HFFc6 (cell line): ENCODE data around the gene SLCO4C1. TPM values are rescaled to one million over a fixed set of nuclear protein-coding genes. Genes with fewer than 3 reads are reported as not detected.

ENCODE experiments used
- DNase-seq: peaks from one replicate; pipeline ENCODE4 v3.0.0-alpha.2; 2018
- H3K27ac Mint-ChIP-seq: 2 replicates; pipeline ENCODE4 v1.8.0; 2020; ENCODE audit warnings: mild to moderate bottlenecking, mixed read lengths
- H3K27me3 Mint-ChIP-seq: 2 replicates; pipeline ENCODE4 v1.8.0; 2021; ENCODE audit warnings: mild to moderate bottlenecking, moderate library complexity, mixed read lengths; ENCODE audit not compliant: insufficient read depth
- H3K36me3 Mint-ChIP-seq: 2 replicates; pipeline ENCODE4 v1.8.0; 2021; ENCODE audit warnings: low read depth, mixed read lengths
- H3K4me1 Mint-ChIP-seq: 2 replicates; pipeline ENCODE4 v1.8.0; 2020; ENCODE audit warnings: low read depth, mixed read lengths
- H3K4me3 Mint-ChIP-seq: 2 replicates; pipeline ENCODE4 v1.8.0; 2020; ENCODE audit warnings: mild to moderate bottlenecking, moderate library complexity, mixed read lengths
- H3K9me3 Mint-ChIP-seq: 2 replicates; pipeline ENCODE4 v1.8.0; 2020; ENCODE audit warnings: mild to moderate bottlenecking, mixed read lengths
- total RNA-seq, 6 experiments: library from RNA; stranded (reverse); fragmentation: NEBNext Ultra II Directional; extraction: Animal tissue kit (Norgen Biotek cat#: 25700); gene quantifications; 2 replicates in 1 of 6; 3 replicates in 5 of 6; pipeline ENCODE4 v1.2.3, GENCODE V29; 2021
- TF ChIP-seq, protein P1 (sequence below): fragments of 200-600 bp; sonication (generic); IDR thresholded peaks from 2 replicates; pipeline ENCODE4 v1.5.0; 2021; ENCODE audit warnings: antibody characterized with exemption, mild to moderate bottlenecking

Gene SLCO4C1
- total RNA-seq, 6 experiments from 2014 or later: not detected

DNA sequence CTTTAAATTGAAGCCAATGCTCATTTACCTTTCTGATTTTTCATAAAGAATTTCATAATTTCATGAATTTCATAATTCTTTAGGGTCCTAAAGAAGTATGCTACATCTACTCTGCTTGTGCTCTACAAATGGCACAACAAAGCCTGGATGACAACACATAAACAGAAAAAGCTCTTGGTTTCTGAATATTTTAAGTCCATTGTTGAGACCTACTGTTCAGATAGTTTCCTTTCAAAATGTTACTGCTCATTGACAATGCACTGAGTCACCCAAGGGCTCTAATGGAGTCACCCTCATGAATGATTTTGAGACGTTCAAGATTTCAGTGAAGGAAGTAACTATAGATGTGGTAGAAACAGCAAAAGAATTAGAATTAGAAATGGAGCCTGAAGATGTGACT is 74.1 kb downstream of the SLCO4C1 start:
- H3K4me3 Mint-ChIP-seq: no peak overlapping the region
- peaks cover 6% of the 10 kb centered on the region for H3K9me3 Mint-ChIP-seq
- H3K27ac Mint-ChIP-seq: no peak overlapping the region
- no peak for DNase-seq
- H3K27me3 Mint-ChIP-seq: no peaks in the 10 kb centered on the region
- TF ChIP-seq, protein P1, sequence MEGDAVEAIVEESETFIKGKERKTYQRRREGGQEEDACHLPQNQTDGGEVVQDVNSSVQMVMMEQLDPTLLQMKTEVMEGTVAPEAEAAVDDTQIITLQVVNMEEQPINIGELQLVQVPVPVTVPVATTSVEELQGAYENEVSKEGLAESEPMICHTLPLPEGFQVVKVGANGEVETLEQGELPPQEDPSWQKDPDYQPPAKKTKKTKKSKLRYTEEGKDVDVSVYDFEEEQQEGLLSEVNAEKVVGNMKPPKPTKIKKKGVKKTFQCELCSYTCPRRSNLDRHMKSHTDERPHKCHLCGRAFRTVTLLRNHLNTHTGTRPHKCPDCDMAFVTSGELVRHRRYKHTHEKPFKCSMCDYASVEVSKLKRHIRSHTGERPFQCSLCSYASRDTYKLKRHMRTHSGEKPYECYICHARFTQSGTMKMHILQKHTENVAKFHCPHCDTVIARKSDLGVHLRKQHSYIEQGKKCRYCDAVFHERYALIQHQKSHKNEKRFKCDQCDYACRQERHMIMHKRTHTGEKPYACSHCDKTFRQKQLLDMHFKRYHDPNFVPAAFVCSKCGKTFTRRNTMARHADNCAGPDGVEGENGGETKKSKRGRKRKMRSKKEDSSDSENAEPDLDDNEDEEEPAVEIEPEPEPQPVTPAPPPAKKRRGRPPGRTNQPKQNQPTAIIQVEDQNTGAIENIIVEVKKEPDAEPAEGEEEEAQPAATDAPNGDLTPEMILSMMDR: no peak
- H3K4me1 Mint-ChIP-seq: no peaks in the 10 kb centered on the region
- no peaks in the 10 kb centered on the region for H3K36me3 Mint-ChIP-seq

DNA sequence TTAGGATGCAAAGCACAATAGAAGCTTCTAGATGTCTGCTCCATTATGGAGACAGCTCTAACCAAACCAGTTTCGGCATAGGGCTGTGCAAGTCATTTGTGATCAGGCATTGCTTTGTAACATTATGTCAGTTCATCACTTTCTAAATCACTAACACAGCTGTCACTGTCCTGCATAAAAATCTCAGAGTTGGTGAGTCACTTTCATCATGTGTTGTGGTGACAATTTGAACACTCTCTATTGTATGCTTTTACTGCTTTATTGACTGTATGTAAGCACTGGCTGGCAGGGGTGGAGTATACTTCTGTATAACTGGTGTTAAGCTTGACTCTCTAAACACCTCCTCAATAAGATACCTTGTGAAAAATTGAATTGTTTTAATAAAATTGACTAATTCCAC is 77.9 kb downstream of the SLCO4C1 start:
- H3K27me3 Mint-ChIP-seq: no peaks in the 10 kb centered on the region
- H3K4me3 Mint-ChIP-seq: no peak overlapping the region
- no peak for DNase-seq
- H3K27ac Mint-ChIP-seq: no peak overlapping the region
- H3K4me1 Mint-ChIP-seq: no peaks in the 10 kb centered on the region
- TF ChIP-seq, protein P1: no peak
- H3K36me3 Mint-ChIP-seq: peaks cover 4% of the 10 kb centered on the region; the same call in 1 of the 2 replicates
- H3K9me3 Mint-ChIP-seq: peaks cover 21% of the 10 kb centered on the region

DNA sequence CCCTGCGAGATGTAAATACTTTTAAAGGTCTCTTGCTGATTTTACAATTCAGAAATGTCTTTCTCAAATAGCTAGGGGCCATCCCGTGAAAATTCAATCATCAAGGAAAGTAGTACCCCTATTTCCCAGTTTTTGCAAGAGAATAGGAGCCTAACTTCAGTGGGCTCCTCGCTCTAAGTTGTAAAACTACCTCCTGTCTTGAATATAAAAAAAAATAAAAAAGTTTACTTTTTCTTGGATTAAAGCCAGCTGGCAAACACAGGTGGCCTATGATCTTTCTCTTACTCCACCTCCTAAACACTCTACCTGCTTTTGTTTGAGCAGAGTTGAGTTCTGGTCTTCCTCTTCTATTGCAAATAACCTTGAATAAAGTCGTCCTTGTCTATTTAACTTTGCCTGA is 79.4 kb downstream of the SLCO4C1 start:
- no peaks in the 10 kb centered on the region for H3K4me1 Mint-ChIP-seq
- H3K4me3 Mint-ChIP-seq: no peak overlapping the region
- DNase-seq: no peak
- H3K27ac Mint-ChIP-seq: no peak overlapping the region
- peaks cover 26% of the 10 kb centered on the region for H3K9me3 Mint-ChIP-seq
- H3K27me3 Mint-ChIP-seq: no peaks in the 10 kb centered on the region
- TF ChIP-seq, protein P1: no peak
- H3K36me3 Mint-ChIP-seq: peaks cover 4% of the 10 kb centered on the region; the same call in 1 of the 2 replicates

DNA sequence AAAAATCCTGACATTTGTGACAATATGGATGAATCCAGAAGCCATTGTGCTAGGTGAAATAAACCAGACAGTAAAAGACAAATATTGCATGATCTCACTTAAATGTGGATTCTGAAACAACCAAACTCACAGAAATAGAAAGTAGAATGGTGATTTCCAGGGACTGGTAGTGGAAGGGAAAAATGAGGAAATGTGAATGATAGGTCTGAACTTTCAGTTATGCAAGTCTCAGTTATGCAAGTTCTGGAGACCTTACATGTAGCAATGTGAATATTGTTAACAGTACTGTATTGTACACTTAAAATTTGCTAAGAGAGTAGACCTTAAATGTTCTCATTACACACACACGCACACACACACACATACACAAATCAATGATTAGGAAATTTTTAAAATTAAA is 84.9 kb downstream of the SLCO4C1 start:
- no peaks in the 10 kb centered on the region; the same call in 1 of the 2 replicates for H3K27me3 Mint-ChIP-seq
- H3K27ac Mint-ChIP-seq: no peak overlapping the region
- TF ChIP-seq, protein P1: no peak
- H3K4me3 Mint-ChIP-seq: no peak overlapping the region
- DNase-seq: no peak
- peaks cover 4% of the 10 kb centered on the region; the same call in 1 of the 2 replicates for H3K36me3 Mint-ChIP-seq
- no peaks in the 10 kb centered on the region for H3K4me1 Mint-ChIP-seq
- peaks cover 16% of the 10 kb centered on the region for H3K9me3 Mint-ChIP-seq

DNA sequence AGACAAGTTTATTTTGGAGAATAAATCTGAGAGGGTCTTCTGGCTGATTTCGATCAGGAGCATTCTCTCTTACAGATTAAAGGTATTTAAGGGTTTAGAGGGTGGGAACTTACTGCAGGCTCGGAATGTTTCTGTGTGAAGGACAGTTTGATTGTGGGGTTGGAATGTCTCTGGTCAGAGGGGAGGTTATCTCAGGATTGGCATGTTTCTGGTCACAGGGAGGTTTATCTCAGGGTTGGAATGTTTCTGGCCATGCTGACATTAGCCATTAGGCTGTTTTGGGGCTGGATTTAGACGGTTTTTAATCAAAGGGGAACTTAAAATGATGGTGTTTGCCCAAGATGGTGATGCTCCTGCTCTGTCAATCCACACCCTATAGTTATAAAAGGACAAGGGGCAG is 95.2 kb downstream of the SLCO4C1 start:
- no peaks in the 10 kb centered on the region for H3K36me3 Mint-ChIP-seq
- peaks cover 4% of the 10 kb centered on the region for H3K9me3 Mint-ChIP-seq
- no peak overlapping the region for H3K27ac Mint-ChIP-seq
- H3K4me3 Mint-ChIP-seq: no peak overlapping the region
- no peak for DNase-seq
- no peaks in the 10 kb centered on the region for H3K4me1 Mint-ChIP-seq
- TF ChIP-seq, protein P1: no peak
- H3K27me3 Mint-ChIP-seq: no peaks in the 10 kb centered on the region

DNA sequence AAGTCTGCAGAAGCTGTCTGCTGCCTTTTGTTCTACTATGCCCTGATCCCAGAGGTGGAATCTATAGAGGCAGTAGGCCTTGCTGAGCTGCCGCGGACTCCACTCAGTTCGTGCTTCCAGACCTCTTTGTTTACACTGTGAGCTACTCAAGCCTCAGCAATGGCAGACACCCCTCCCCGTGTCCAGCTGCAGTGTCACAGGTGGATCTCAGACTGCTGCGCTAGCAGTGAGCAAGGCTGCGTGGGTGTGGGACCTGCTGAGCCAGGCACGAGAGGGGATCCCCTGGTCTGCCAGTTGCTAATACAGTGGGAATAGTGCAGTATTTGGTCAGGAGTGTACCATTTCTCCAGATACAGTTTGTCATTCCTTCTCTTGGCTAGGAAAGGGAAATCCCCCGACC is 99.6 kb downstream of the SLCO4C1 start:
- no peak overlapping the region for H3K27ac Mint-ChIP-seq
- no peak overlapping the region for H3K4me3 Mint-ChIP-seq
- no peaks in the 10 kb centered on the region for H3K4me1 Mint-ChIP-seq
- TF ChIP-seq, protein P1: no peak
- DNase-seq: no peak
- H3K36me3 Mint-ChIP-seq: no peaks in the 10 kb centered on the region
- no peaks in the 10 kb centered on the region for H3K27me3 Mint-ChIP-seq
- H3K9me3 Mint-ChIP-seq: peaks cover 7% of the 10 kb centered on the region
